ENCODE measurements around the gene TMEM72.

TMEM72 gene

DNA sequence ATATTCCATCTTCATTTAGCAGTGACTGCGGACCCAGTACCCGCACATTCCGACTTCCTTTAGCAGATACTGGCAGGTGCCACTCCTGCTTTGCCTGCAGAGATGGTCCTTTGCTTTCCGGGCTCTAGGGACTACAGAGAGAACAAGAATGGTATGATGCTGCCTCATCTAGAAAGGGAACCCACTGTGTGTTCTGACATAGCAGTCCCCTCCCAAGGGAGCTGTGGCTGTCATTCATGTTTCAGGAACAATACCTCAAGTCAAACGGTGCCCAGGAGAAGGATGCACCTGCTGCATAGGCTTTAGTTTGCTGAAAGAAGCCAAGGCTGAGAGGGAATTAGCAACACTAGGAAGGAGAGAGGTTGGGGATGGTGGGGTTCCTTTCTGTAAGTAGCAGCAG lies 15.9 kb upstream of the TMEM72 start:
- no peak overlapping the region for H3K4me2 ChIP-seq (ENCODE audit: low read depth, low read length, poor library complexity, severe bottlenecking)
- H4K20me1 ChIP-seq (ENCODE audit: low read depth, low read length), result no peaks in the 10 kb centered on the region
- no peaks in the 10 kb centered on the region for H3K9me3 ChIP-seq (ENCODE audit: insufficient read depth, low read length)
- H3K9ac ChIP-seq (ENCODE audit: low read length), result no peak overlapping the region
- no peaks in the 10 kb centered on the region for H3K79me2 ChIP-seq (ENCODE audit: insufficient read depth, low read length)
- no peak overlapping the region for H3K27ac ChIP-seq (ENCODE audit: low read depth, low read length)
- H3K36me3 ChIP-seq (ENCODE audit: low read length), result no peaks in the 10 kb centered on the region
- no peak for TF ChIP-seq EZH2phosphoT487 (conservative IDR thresholded peaks at IDR 0.05; ENCODE audit: low read length)
- TF ChIP-seq, protein P1, sequence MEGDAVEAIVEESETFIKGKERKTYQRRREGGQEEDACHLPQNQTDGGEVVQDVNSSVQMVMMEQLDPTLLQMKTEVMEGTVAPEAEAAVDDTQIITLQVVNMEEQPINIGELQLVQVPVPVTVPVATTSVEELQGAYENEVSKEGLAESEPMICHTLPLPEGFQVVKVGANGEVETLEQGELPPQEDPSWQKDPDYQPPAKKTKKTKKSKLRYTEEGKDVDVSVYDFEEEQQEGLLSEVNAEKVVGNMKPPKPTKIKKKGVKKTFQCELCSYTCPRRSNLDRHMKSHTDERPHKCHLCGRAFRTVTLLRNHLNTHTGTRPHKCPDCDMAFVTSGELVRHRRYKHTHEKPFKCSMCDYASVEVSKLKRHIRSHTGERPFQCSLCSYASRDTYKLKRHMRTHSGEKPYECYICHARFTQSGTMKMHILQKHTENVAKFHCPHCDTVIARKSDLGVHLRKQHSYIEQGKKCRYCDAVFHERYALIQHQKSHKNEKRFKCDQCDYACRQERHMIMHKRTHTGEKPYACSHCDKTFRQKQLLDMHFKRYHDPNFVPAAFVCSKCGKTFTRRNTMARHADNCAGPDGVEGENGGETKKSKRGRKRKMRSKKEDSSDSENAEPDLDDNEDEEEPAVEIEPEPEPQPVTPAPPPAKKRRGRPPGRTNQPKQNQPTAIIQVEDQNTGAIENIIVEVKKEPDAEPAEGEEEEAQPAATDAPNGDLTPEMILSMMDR (IDR thresholded peaks at IDR 0.05; ENCODE audit: insufficient read depth, low read length, poor library complexity, severe bottlenecking), result no peak
- H3K9me2 ChIP-seq (replicated peaks; ENCODE audit: insufficient read depth, low read length), result no peaks in the 10 kb centered on the region
- H3F3A ChIP-seq (ENCODE audit: insufficient read depth), result no peaks in the 10 kb centered on the region
- no peak overlapping the region for H3K4me3 ChIP-seq (ENCODE audit: insufficient read depth, low read length, poor library complexity, severe bottlenecking)
- no peaks in the 10 kb centered on the region for H3K27me3 ChIP-seq (ENCODE audit: low read length)
- no peak overlapping the region for H2AFZ ChIP-seq (ENCODE audit: low read depth, low read length, severe bottlenecking)

DNA sequence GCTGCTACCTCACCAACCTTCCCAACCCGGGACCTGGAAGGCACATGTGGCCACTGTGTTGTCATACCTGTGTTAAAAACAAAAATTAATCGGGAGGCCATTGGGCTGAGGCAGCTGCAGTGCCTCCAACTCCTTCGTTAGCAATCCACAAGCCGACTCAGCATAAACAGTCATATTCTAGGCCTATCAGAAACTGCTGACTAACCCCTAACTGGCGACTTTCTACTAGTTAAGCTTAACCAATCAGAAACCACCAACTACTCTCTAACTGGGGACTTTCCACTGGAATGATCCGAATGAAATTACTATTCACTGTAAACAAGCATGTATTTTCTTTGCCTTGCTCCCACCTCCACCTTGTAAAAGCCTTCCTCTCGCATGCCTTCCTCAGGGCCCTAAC lies 14.1 kb upstream of the TMEM72 start:
- Histone ChIP-seq H4K20me1 (ENCODE audit: low read depth, low read length) (no peaks in the 10 kb centered on the region), H3K27me3 (ENCODE audit: low read length) (no peaks in the 10 kb centered on the region), H3K4me3 (ENCODE audit: insufficient read depth, low read length, poor library complexity, severe bottlenecking) (no peak overlapping the region), H3K27ac (ENCODE audit: low read depth, low read length) (no peak overlapping the region), H2AFZ (ENCODE audit: low read depth, low read length, severe bottlenecking) (no peak overlapping the region), H3K9ac (ENCODE audit: low read length) (no peak overlapping the region), H3K79me2 (ENCODE audit: insufficient read depth, low read length) (no peaks in the 10 kb centered on the region), H3K9me2 (replicated peaks; ENCODE audit: insufficient read depth, low read length) (no peaks in the 10 kb centered on the region), H3F3A (ENCODE audit: insufficient read depth) (no peaks in the 10 kb centered on the region), H3K36me3 (ENCODE audit: low read length) (no peaks in the 10 kb centered on the region), H3K4me2 (ENCODE audit: low read depth, low read length, poor library complexity, severe bottlenecking) (no peak overlapping the region), H3K9me3 (ENCODE audit: insufficient read depth, low read length) (no peaks in the 10 kb centered on the region)
- TF ChIP-seq, protein P1 (IDR thresholded peaks at IDR 0.05; ENCODE audit: insufficient read depth, low read length, poor library complexity, severe bottlenecking), result no peak
- TF ChIP-seq EZH2phosphoT487 (conservative IDR thresholded peaks at IDR 0.05; ENCODE audit: low read length), result no peak

DNA sequence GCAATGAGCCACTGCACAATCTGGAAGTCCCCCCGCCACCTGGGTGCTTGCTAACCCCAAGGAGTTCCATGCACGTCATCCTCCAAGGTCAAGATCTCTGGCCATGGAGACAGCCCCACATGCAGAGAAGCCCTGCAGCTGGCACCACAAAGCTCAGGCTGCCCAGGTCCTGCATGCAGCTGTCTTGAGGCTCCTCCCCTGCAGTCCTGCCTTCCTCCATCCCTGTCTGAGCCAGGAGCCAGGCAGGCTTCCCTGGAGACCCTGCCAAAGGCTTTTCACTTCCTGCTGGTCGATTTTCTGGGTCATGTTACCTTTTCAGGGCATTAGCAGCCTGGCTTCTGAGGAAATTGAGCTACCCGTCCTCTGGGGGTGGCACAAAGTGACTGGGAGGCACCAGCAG lies 12.5 kb upstream of the TMEM72 start:
- H3K9ac ChIP-seq (ENCODE audit: low read length), result no peak overlapping the region
- H2AFZ ChIP-seq (ENCODE audit: low read depth, low read length, severe bottlenecking), result no peak overlapping the region
- no peak overlapping the region for H3K4me2 ChIP-seq (ENCODE audit: low read depth, low read length, poor library complexity, severe bottlenecking)
- H3K4me3 ChIP-seq (ENCODE audit: insufficient read depth, low read length, poor library complexity, severe bottlenecking), result no peak overlapping the region
- H4K20me1 ChIP-seq (ENCODE audit: low read depth, low read length), result no peaks in the 10 kb centered on the region
- no peaks in the 10 kb centered on the region for H3K9me3 ChIP-seq (ENCODE audit: insufficient read depth, low read length)
- no peak for TF ChIP-seq EZH2phosphoT487 (conservative IDR thresholded peaks at IDR 0.05; ENCODE audit: low read length)
- TF ChIP-seq, protein P1 (IDR thresholded peaks at IDR 0.05; ENCODE audit: insufficient read depth, low read length, poor library complexity, severe bottlenecking), result no peak
- no peak overlapping the region for H3K27ac ChIP-seq (ENCODE audit: low read depth, low read length)
- no peaks in the 10 kb centered on the region for H3K9me2 ChIP-seq (replicated peaks; ENCODE audit: insufficient read depth, low read length)
- no peaks in the 10 kb centered on the region for H3K36me3 ChIP-seq (ENCODE audit: low read length)
- no peaks in the 10 kb centered on the region for H3F3A ChIP-seq (ENCODE audit: insufficient read depth)
- no peaks in the 10 kb centered on the region for H3K27me3 ChIP-seq (ENCODE audit: low read length)
- no peaks in the 10 kb centered on the region for H3K79me2 ChIP-seq (ENCODE audit: insufficient read depth, low read length)

All from SU-DHL-6 (cell line).